Activated T-cell treated with anti-CD3 and anti-CD28 coated beads for 24 hours (primary cell): ENCODE results near the gene MATN4.

Source experiments
- DNase-seq: peaks from one replicate; pipeline ENCODE4 v3.0.0-alpha.2; 2020; ENCODE audit warnings: low read depth

The MATN4 gene

GRCh38 chr20:45289942-45290676 lies 18.0 kb downstream of the MATN4 start:
- no peak for DNase-seq

GRCh38 chr20:45288860-45289259 lies 19.2 kb downstream of the MATN4 start:
- DNase-seq, result no peak

GRCh38 chr20:45288376-45288775 lies 19.7 kb downstream of the MATN4 start:
- DNase-seq, result no peak

- DNase-seq, result no peak
These were observed 24.5 kb downstream of the MATN4 start for GRCh38 chr20:45283551-45284057.

GRCh38 chr20:45282700-45283550 lies 25.2 kb downstream of the MATN4 start:
- DNase-seq, result no peak

- DNase-seq, result no peak
These were observed 28.1 kb downstream of the MATN4 start for GRCh38 chr20:45279992-45280391.

GRCh38 chr20:45275338-45275737 lies 32.8 kb downstream of the MATN4 start:
- DNase-seq, result no peak

GRCh38 chr20:45269754-45270270 lies 38.3 kb downstream of the MATN4 start:
- no peak for DNase-seq

- DNase-seq, result no peak
These were observed 39.0 kb downstream of the MATN4 start for GRCh38 chr20:45269056-45269455.

- no peak for DNase-seq
These were observed 39.6 kb downstream of the MATN4 start for GRCh38 chr20:45268531-45268930.

GRCh38 chr20:45266977-45267376 lies 41.1 kb downstream of the MATN4 start:
- no peak for DNase-seq

GRCh38 chr20:45263556-45264266 lies 44.4 kb downstream of the MATN4 start:
- no peak for DNase-seq

GRCh38 chr20:45258664-45259063 lies 49.4 kb downstream of the MATN4 start:
- DNase-seq, result no peak

GRCh38 chr20:45258259-45258658 lies 49.8 kb downstream of the MATN4 start:
- DNase-seq, result no peak

GRCh38 chr20:45257711-45258110 lies 50.4 kb downstream of the MATN4 start:
- no peak for DNase-seq

GRCh38 chr20:45257161-45257560 lies 50.9 kb downstream of the MATN4 start:
- DNase-seq, result no peak

GRCh38 chr20:45254383-45255262 lies 53.5 kb downstream of the MATN4 start, which contains the start of gene SLPI:
Gene SLPI (minus strand): TSS chr20:45254564. CDS start chr20:45254543, 21 bp downstream.
- DNase-seq, result no peak

- DNase-seq, result no peak
These were observed 54.8 kb downstream of the MATN4 start for GRCh38 chr20:45253261-45253660.

- no peak for DNase-seq
These were observed 56.1 kb downstream of the MATN4 start for GRCh38 chr20:45251884-45252560.

- no peak for DNase-seq
These were observed 59.5 kb downstream of the MATN4 start for GRCh38 chr20:45248609-45249008.

- DNase-seq, result no peak
These were observed 60.2 kb downstream of the MATN4 start for GRCh38 chr20:45247865-45248264.
